Activated CD8-positive, alpha-beta memory T cell treated with anti-CD3 and anti-CD28 coated beads for 1 hour (primary cell): ENCODE data around the gene EFCAB13.
"Not testable (repeated sequence)": the region's sequence is repeated elsewhere in the genome, so short reads cannot be mapped to it uniquely, and the experiment has no call there.

Experiments used
- DNase-seq, 2 donors: peaks; one replicate each; pipeline ENCODE4 v3.0.0-alpha.2; 2020; ENCODE audit warnings: low read depth in 1 of 2; ENCODE audit errors: extremely low read depth in 1 of 2

Gene EFCAB13

GRCh38 chr17:47423406-47424295 is 99.9 kb downstream of the EFCAB13 start:
- DNase-seq: no peak

GRCh38 chr17:47425233-47425632 is 101.5 kb downstream of the EFCAB13 start:
- not testable (repeated sequence) for DNase-seq

- DNase-seq: not testable (repeated sequence)
Observed at GRCh38 chr17:47425887-47426635, 102.3 kb downstream of the EFCAB13 start.

GRCh38 chr17:47427985-47428384 is 104.2 kb downstream of the EFCAB13 start:
- DNase-seq: no peak

- not testable (repeated sequence) for DNase-seq
Observed at GRCh38 chr17:47432240-47432639, 108.5 kb downstream of the EFCAB13 start.

GRCh38 chr17:47465165-47465564 is 141.4 kb downstream of the EFCAB13 start:
- DNase-seq: no peak

- not testable (repeated sequence) for DNase-seq
Observed at GRCh38 chr17:47466976-47467375, 143.2 kb downstream of the EFCAB13 start.

GRCh38 chr17:47470836-47471235 is 147.1 kb downstream of the EFCAB13 start:
- DNase-seq: no peak

GRCh38 chr17:47472073-47472472 is 148.3 kb downstream of the EFCAB13 start:
- DNase-seq: not testable (repeated sequence)
